CD4-positive, alpha-beta T cell (primary cell): Measurements from ENCODE around the gene PDE10A. TPM values are rescaled to one million over a fixed set of nuclear protein-coding genes. Genes with fewer than 3 reads are reported as not detected.

Experiments
- ATAC-seq: fragments of 200-7000 bp; cut with Tn5 transposase; one replicate; pipeline ENCODE4 v1.10.0; 2022; ENCODE audit warnings: mild to moderate bottlenecking; ENCODE audit not compliant: poor library complexity
- CTCF ChIA-PET: fragments of 350-600 bp; sonication (Branson Sonifier 250); formaldehyde crosslinking; loops from one replicate; lab custom pipeline; 2021; ENCODE audit warnings: antibody characterized with exemption, inconsistent platforms; lab: Charles Lee
- POLR2A ChIA-PET: fragments of 350-600 bp; sonication (Branson Sonifier 250); formaldehyde crosslinking; loops from one replicate; lab custom pipeline; 2021; ENCODE audit warnings: antibody characterized with exemption, inconsistent platforms; lab: Charles Lee
- DNase-seq, 14 experiments: peaks; one replicate each; pipeline ENCODE4 v3.0.0-alpha.2; 2013 to 2020; ENCODE audit warnings: mixed read lengths in 2 of 14
- H3K27ac ChIP-seq, 2 donors: one replicate each; pipeline versions ENCODE4 v1.5.1 to v1.7.0; 2013; ENCODE audit warnings: low read length in 2 of 2, low read depth in 1 of 2, mild to moderate bottlenecking in 1 of 2
- H3K27me3 ChIP-seq, 2 experiments: 1 replicate in 1 of 2; 2 replicates in 1 of 2; pipeline versions ENCODE4 v1.6.1 to v1.7.0; 2013; ENCODE audit warnings: low read length in 2 of 2, control low read depth in 1 of 2, mild to moderate bottlenecking in 1 of 2, moderate library complexity in 1 of 2; ENCODE audit not compliant: insufficient read depth in 2 of 2, control insufficient read depth in 1 of 2
- H3K36me3 ChIP-seq: one replicate; pipeline ENCODE4 v1.6.1; 2013; ENCODE audit warnings: low read length, control low read depth; ENCODE audit not compliant: insufficient read depth
- H3K4me1 ChIP-seq: one replicate; pipeline ENCODE4 v1.6.1; 2013; ENCODE audit warnings: low read length, control low read depth; ENCODE audit not compliant: insufficient read depth
- H3K4me3 ChIP-seq: one replicate; pipeline ENCODE4 v1.5.1; 2013; ENCODE audit warnings: mild to moderate bottlenecking, low read length, moderate library complexity
- H3K9me3 ChIP-seq, 2 experiments: 1 replicate in 1 of 2; 2 replicates in 1 of 2; pipeline versions ENCODE4 v1.6.1 to v1.7.0; 2013; ENCODE audit warnings: low read length in 2 of 2, mild to moderate bottlenecking in 2 of 2, control low read depth in 1 of 2, moderate library complexity in 1 of 2; ENCODE audit not compliant: control insufficient read depth in 1 of 2, insufficient read depth in 1 of 2
- H3K27ac Mint-ChIP-seq: one replicate; pipeline ENCODE4 v1.8.0; 2020; ENCODE audit warnings: mixed read lengths
- H3K27me3 Mint-ChIP-seq: one replicate; pipeline ENCODE4 v1.8.0; 2021; ENCODE audit warnings: mixed read lengths
- H3K36me3 Mint-ChIP-seq: one replicate; pipeline ENCODE4 v1.8.0; 2021; ENCODE audit warnings: low read depth, mixed read lengths
- H3K4me1 Mint-ChIP-seq: one replicate; pipeline ENCODE4 v1.8.0; 2021; ENCODE audit warnings: low read depth, mixed read lengths
- H3K4me3 Mint-ChIP-seq: one replicate; pipeline ENCODE4 v1.8.0; 2020; ENCODE audit warnings: mild to moderate bottlenecking, mixed read lengths
- H3K9me3 Mint-ChIP-seq: one replicate; pipeline ENCODE4 v1.8.0; 2020; ENCODE audit warnings: mixed read lengths
- CTCF ChIP-seq: fragments of 200-600 bp; IDR thresholded peaks from one replicate; pipeline ENCODE4 v1.8.0; 2022; ENCODE audit warnings: antibody characterized with exemption, mild to moderate bottlenecking
- intact Hi-C, 2 experiments: fragments of 100-400 bp; cut with DNase I in 1 of 2; cut with micrococcal nuclease in 1 of 2; formaldehyde crosslinking; loops; one replicate each; pipeline versions ENCODE4 v1.15.1 to v1.9.0; 2023 to 2025; cut with DNase I, micrococcal nuclease
- total RNA-seq, 174 experiments: library from RNA in 2 of 174; stranded (reverse) in 2 of 174; gene quantifications; one replicate each; pipeline ENCODE4 v1.2.3 and lab custom pipeline; 2021 to 2026

PDE10A gene
- total RNA-seq, 2 experiments from 2014 or later, result not detected

GRCh38 chr6:165587206-165587605 lies 75.8 kb downstream of the PDE10A start:
- Mint-ChIP-seq H3K27me3 (no peaks in the 10 kb centered on the region), H3K36me3 (no peaks in the 10 kb centered on the region), H3K4me1 (no peaks in the 10 kb centered on the region), H3K27ac (no peak overlapping the region), H3K4me3 (no peak overlapping the region), H3K9me3 (no peaks in the 10 kb centered on the region)
- intact Hi-C loops, result no loop called here
- CTCF ChIA-PET, result no interaction called here
- DNase-seq, result no peak
- Histone ChIP-seq H3K4me3 (no peak overlapping the region), H3K27ac (no peak overlapping the region), H3K36me3 (no peaks in the 10 kb centered on the region), H3K4me1 (no peaks in the 10 kb centered on the region), H3K9me3 (no peaks in the 10 kb centered on the region), H3K27me3 (no peaks in the 10 kb centered on the region)
- POLR2A ChIA-PET, result no interaction called here
- no peak for TF ChIP-seq CTCF
- ATAC-seq, result no peak

- no peak overlapping the region for H3K4me3 Mint-ChIP-seq
- Histone ChIP-seq H3K36me3 (no peaks in the 10 kb centered on the region), H3K4me1 (no peaks in the 10 kb centered on the region), H3K27me3 (no peaks in the 10 kb centered on the region), H3K4me3 (no peak overlapping the region), H3K27ac (no peak overlapping the region), H3K9me3 (no peaks in the 10 kb centered on the region)
- intact Hi-C loops, result no loop called here
- CTCF ChIA-PET, result no interaction called here
- H3K27me3 Mint-ChIP-seq, result no peaks in the 10 kb centered on the region
- H3K36me3 Mint-ChIP-seq, result no peaks in the 10 kb centered on the region
- POLR2A ChIA-PET, result no interaction called here
- no peak overlapping the region for H3K27ac Mint-ChIP-seq
- ATAC-seq (no peak), DNase-seq (no peak)
- no peaks in the 10 kb centered on the region for H3K4me1 Mint-ChIP-seq
- no peaks in the 10 kb centered on the region for H3K9me3 Mint-ChIP-seq
- no peak for TF ChIP-seq CTCF
Measured at GRCh38 chr6:165586706-165587105, 76.3 kb downstream of the PDE10A start.

- ChIA-PET POLR2A (no interaction called here), CTCF (no interaction called here)
- no peak overlapping the region for H3K27ac ChIP-seq
- no peak overlapping the region for H3K4me3 Mint-ChIP-seq
- H3K27me3 Mint-ChIP-seq, result no peaks in the 10 kb centered on the region
- no peak for TF ChIP-seq CTCF
- no peaks in the 10 kb centered on the region for H3K4me1 Mint-ChIP-seq
- ATAC-seq (no peak), DNase-seq (no peak)
- no peaks in the 10 kb centered on the region for H3K9me3 ChIP-seq
- H3K4me1 ChIP-seq, result no peaks in the 10 kb centered on the region
- intact Hi-C loops, result no loop called here
- H3K27ac Mint-ChIP-seq, result no peak overlapping the region
- no peaks in the 10 kb centered on the region for H3K36me3 ChIP-seq
- no peak overlapping the region for H3K4me3 ChIP-seq
- H3K36me3 Mint-ChIP-seq, result no peaks in the 10 kb centered on the region
- H3K27me3 ChIP-seq, result no peaks in the 10 kb centered on the region
- H3K9me3 Mint-ChIP-seq, result no peaks in the 10 kb centered on the region
Measured at GRCh38 chr6:165585060-165585459, 78.0 kb downstream of the PDE10A start.
